IMR-90 (cell line): Measurements from ENCODE around the gene PPM1H.

Experiments used
- CEBPB ChIP-seq: IDR thresholded peaks from 2 replicates; pipeline ENCODE4 v1.6.1; 2012; ENCODE audit warnings: low read depth, low read length, improper control_type of control experiment
- CTCF ChIP-seq: conservative IDR thresholded peaks from 2 replicates; pipeline ENCODE4 v1.5.1; 2012; ENCODE audit warnings: mild to moderate bottlenecking, low read depth, low read length, improper control_type of control experiment
- FOS ChIP-seq: fragments of 150-350 bp; IDR thresholded peaks from 2 replicates; pipeline ENCODE4 v1.6.1; 2016; ENCODE audit warnings: low read depth, low read length
- USF2 ChIP-seq: fragments of 150-350 bp; IDR thresholded peaks from 2 replicates; pipeline ENCODE4 v1.6.1; 2017; ENCODE audit warnings: mild to moderate bottlenecking, antibody characterized with exemption, low read length, low read depth

GRCh38 chr12:62774794-62775193, 160.2 kb downstream of the PPM1H start:
- TF ChIP-seq FOS (no peak), CTCF (no peak), USF2 (no peak), CEBPB (no peak)
